Large intestine (tissue), 3 donors: Measurements from ENCODE around the gene DTX3L. TPM values are rescaled to one million over a fixed set of nuclear protein-coding genes. Genes with fewer than 3 reads are reported as not detected.

ENCODE experiments used
- DNase-seq, 2 donors: peaks; one replicate each; pipeline versions ENCODE4 v3.0.0 to v3.0.0-alpha.2; 2013
- H3K27ac ChIP-seq: one replicate; pipeline ENCODE4 v1.5.1; 2013; ENCODE audit warnings: low read length
- H3K27me3 ChIP-seq: 2 replicates; pipeline ENCODE4 v1.6.1; 2013; ENCODE audit warnings: low read length; ENCODE audit not compliant: control insufficient read depth, insufficient read depth
- H3K36me3 ChIP-seq: 2 replicates; pipeline ENCODE4 v1.6.1; 2013; ENCODE audit warnings: low read length; ENCODE audit not compliant: control insufficient read depth, insufficient read depth
- H3K4me1 ChIP-seq: one replicate; pipeline ENCODE4 v1.6.1; 2013; ENCODE audit warnings: low read length; ENCODE audit not compliant: control insufficient read depth, insufficient read depth
- H3K4me3 ChIP-seq: one replicate; pipeline ENCODE4 v1.5.1; 2013; ENCODE audit warnings: low read length
- H3K9me3 ChIP-seq: one replicate; pipeline ENCODE4 v1.6.1; 2013; ENCODE audit warnings: mild to moderate bottlenecking, low read depth, low read length, moderate library complexity; ENCODE audit not compliant: control insufficient read depth
- WGBS: methylation state at CpG from one replicate; pipeline ENCODE4 v1.1.5; 2013; ENCODE audit warnings: low lambda C conversion rate; ENCODE audit not compliant: insufficient coverage; 5-methylcytosine and 5-hydroxymethylcytosine counted together
- polyA plus RNA-seq: library from polyadenylated mRNA; unstranded; fragments of 120-200 nt; gene quantifications from one replicate; pipeline ENCODE4 v1.2.1, GENCODE V29; 2013

The DTX3L gene
- polyA plus RNA-seq, 1 donor, result 34.0 TPM

DNA sequence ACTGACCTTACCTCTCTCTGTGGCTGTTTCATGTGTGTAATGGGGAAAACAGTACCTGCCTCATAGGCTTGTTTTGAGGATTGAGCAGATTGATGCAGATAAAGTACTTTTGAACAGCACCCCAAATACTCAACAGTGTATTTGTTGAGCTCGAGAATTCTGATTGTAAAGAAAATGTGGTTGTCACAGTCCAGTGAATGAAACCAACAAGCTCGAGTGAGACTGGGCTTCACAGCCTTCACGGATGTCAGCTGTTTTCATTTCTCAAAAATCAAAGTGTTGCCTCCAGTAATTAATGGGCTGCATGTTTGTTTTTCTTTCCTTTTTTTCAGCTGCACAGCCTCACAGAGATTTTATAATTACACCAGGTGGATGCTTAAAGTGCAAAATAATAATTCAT lies 57.0 kb downstream of the DTX3L start:
- H3K27ac ChIP-seq, result no peak overlapping the region
- no peaks in the 10 kb centered on the region for H3K4me1 ChIP-seq
- WGBS, result 83% methylated on average over 1 of the region's 3 CpGs
- H3K36me3 ChIP-seq, result no peaks in the 10 kb centered on the region
- no peak overlapping the region for H3K4me3 ChIP-seq
- H3K27me3 ChIP-seq, result peaks cover 5% of the 10 kb centered on the region
- DNase-seq, result no peak
- H3K9me3 ChIP-seq, result no peaks in the 10 kb centered on the region

DNA sequence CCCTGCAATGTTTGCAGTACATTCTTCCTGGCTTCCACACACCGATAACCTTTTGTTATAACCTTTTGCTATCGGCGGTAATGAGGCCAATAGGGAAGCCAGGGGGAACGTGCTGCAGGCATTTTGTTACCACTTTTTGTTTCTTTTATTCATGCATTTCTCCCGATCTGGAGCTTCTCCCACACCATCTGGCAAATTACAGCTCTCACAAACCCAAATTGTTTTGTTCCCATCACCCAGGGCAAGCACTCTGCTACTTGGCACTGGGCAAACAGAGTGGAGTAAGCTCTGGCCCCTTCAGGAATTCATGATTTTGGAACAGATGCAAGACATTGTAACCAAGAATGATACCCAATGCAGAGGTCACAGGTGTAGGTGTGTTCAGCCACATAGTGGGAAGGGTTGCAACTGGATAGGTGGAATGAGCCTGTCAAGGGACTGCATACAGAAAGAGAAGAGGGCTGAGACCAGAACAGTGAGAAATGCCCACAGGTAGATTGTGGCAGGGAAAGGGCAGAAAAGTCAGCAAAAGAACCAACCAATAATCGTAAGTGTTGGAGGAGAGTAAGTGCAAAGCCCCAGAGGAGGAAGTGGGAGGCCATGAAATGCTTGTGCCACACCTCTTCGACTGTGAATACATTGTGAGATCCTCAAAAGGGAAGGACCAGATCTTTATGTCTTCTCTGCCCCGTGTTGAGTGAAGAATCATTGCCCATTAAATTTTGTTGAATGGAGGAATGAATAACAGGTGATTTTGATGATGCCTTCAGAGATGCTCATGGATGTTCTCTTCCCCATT lies 59.1 kb downstream of the DTX3L start:
- Histone ChIP-seq H3K27ac (no peak overlapping the region), H3K4me3 (no peak overlapping the region), H3K9me3 (no peaks in the 10 kb centered on the region), H3K4me1 (no peaks in the 10 kb centered on the region), H3K36me3 (no peaks in the 10 kb centered on the region), H3K27me3 (peaks cover 5% of the 10 kb centered on the region)
- DNase-seq, result no peak
- WGBS, result no CpG with 5 or more reads among the region's 8 CpGs

Other genes with a start within 250 kb of the DTX3L start
- 1.2 TPM for gene CSTA, start 239.1 kb upstream of the DTX3L start, polyA plus RNA-seq
- gene MIX23, start 181.1 kb upstream of the DTX3L start, polyA plus RNA-seq, result 42.4 TPM
- gene FAM162A, start 180.2 kb upstream of the DTX3L start, polyA plus RNA-seq, result 60.4 TPM
- gene WDR5B, start 148.3 kb upstream of the DTX3L start, polyA plus RNA-seq, result 7.6 TPM
- gene KPNA1, start 49.4 kb upstream of the DTX3L start, polyA plus RNA-seq, result 35.0 TPM
- 32.0 TPM for gene PARP9, start within 50 bp of the DTX3L start, polyA plus RNA-seq
- 1.5 TPM for gene PARP15, start 13.3 kb downstream of the DTX3L start, polyA plus RNA-seq
- 34.1 TPM for gene PARP14, start 116.5 kb downstream of the DTX3L start, polyA plus RNA-seq
- gene HSPBAP1, start 229.5 kb downstream of the DTX3L start, polyA plus RNA-seq, result 13.2 TPM
- 14.3 TPM for gene SLC49A4, start 230.7 kb downstream of the DTX3L start, polyA plus RNA-seq